ENCODE measurements around the gene MSH6.

MSH6 gene

GRCh38 chr2:47783486-47784351 is 774 bp downstream of the MSH6 start:
- DNase-seq, result peak; percentile 70

DNA sequence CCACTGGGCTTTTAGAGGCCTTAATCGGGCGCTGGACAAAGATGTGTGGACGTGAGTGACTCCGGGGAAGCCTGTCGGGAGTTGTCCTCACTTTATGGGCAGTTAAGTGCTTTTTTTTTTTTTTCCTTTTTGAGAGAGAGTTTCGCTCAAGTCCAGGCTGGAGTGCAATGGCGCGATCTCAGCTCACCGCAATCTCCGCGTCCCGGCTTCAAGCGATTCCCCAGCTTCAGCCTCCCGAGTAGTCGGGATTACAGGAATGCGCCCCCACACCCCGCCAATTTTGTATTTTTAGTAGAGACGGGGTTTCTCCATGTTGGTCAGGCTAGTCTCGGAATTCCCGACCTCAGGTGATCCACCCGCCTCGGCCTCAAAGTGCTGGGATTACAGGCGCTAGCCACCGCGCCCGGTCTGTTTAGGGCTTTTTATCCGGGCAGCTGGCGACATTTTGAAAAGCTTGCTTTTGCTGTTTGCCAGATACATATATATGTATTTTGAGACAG is 1.5 kb downstream of the MSH6 start:
- no peak for DNase-seq

GRCh38 chr2:47785986-47786385 is 3.0 kb downstream of the MSH6 start:
- no peak for DNase-seq

GRCh38 chr2:47796090-47796697 is 13.2 kb downstream of the MSH6 start:
- no peak for DNase-seq

DNA sequence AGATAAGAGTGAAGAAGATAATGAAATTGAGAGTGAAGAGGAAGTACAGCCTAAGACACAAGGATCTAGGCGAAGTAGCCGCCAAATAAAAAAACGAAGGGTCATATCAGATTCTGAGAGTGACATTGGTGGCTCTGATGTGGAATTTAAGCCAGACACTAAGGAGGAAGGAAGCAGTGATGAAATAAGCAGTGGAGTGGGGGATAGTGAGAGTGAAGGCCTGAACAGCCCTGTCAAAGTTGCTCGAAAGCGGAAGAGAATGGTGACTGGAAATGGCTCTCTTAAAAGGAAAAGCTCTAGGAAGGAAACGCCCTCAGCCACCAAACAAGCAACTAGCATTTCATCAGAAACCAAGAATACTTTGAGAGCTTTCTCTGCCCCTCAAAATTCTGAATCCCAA is 15.7 kb downstream of the MSH6 start:
- DNase-seq, result no peak

GRCh38 chr2:47799031-47799609 is 16.2 kb downstream of the MSH6 start:
- no peak for DNase-seq

DNA sequence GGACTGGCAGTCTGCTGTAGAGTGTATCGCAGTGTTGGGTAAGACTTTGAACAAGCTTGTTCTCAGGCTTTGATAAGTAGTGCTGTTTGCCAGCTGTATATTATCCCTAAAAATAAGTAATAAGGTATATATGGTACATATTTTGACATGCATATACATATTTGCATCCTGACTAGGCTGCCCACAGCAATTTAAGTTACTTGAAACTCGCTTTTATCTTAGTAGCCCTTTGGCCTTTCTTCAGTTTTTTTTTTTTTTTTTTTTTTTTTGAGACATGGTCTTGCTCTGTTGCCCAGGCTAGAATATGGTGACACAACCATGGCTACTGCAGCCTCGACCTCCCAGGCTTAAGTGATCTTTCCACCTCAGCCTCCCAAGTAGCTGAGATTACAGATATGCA is 18.2 kb downstream of the MSH6 start:
- DNase-seq, result no peak

DNA sequence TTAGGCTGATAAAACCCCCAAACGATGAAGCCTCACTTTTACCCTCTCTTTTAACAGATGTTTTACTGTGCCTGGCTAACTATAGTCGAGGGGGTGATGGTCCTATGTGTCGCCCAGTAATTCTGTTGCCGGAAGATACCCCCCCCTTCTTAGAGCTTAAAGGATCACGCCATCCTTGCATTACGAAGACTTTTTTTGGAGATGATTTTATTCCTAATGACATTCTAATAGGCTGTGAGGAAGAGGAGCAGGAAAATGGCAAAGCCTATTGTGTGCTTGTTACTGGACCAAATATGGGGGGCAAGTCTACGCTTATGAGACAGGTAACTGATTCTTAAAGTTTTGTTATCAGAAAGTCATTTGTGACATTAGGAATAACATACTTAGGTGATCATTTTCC is 20.4 kb downstream of the MSH6 start:
- no peak for DNase-seq

- no peak for DNase-seq
Observed at GRCh38 chr2:47803770-47804169, 20.8 kb downstream of the MSH6 start.

GRCh38 chr2:47805850-47806249 is 22.9 kb downstream of the MSH6 start:
- no peak for DNase-seq

DNA sequence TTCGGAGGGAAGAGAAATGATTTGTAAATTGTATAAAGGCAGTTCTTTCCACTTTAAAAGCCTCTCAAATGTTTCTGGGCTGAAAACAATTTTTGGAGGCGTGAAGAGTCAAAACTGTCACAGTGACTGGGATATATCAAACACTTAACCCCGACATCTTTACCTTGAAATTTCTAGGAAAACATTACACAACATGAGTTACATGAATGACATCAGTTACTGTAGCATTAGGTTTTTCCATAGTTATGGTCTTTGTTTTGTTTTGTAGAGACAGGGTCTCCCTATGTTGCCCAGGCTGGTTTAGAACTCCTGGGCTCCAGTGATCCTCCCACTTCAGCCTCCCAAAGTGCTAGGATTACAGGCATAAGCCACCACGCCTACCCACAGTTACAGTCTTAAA is 25.7 kb downstream of the MSH6 start:
- no peak for DNase-seq

GRCh38 chr2:47809903-47810302 is 27.0 kb downstream of the MSH6 start:
- no peak for DNase-seq

DNA sequence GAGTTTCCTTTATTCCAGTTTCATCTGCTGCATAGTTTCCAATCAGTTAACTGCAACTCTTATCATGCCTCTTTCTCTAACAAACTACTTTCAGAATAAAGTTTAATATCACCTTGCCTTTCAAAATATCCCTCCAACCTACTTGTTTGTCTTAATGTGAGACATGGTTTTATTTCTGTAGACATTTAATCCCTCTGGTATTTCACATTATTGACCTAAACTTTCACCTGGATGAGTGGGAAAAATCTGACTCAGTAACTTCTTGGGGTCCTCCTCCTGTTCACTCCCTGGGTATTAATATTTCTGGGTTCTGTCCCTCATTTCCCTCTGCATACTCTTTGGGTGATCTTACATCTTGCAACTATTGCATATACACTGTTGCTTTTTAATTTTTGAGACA is 27.9 kb downstream of the MSH6 start:
- no peak for DNase-seq

- DNase-seq, result no peak
Observed at GRCh38 chr2:47811668-47812067, 28.7 kb downstream of the MSH6 start.

GRCh38 chr2:47815764-47816163 is 32.8 kb downstream of the MSH6 start:
- DNase-seq, result no peak

DNA sequence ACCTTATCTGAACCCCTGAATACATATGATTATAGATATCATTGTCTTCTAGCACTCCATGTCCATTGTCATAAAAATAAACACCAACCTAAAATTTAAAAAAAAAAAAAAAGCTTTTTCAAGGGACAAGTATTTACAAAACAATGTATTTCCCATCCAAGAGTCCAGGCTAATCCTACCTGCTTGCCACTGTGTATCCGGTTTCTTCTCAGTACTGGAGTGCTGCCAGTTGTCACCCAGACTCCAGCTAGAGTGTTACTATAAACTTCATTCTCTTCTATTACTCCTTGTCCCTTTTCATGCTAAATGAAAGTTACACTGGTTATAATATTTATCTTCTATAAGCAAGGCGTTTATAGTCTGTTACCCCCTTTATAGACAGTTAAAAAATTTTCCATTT is 35.8 kb downstream of the MSH6 start:
- no peak for DNase-seq

DNA sequence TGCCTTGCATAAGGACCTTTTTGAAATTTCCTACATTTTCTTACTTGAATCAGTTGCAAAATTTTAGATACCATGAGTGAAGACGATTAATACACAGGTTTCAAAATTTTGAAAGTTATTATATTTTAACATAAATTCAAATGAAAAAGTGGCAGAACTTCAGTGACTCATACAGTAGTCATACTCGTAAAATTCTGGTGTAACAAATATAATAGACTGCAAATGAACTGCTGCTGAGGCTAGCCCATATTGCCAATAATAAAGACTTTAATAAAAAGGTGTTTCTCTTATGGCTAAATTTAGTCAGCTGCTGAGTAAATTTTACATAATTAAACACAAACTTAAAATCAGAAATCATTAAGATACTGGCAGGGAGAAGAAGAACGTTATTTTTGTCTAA is 36.9 kb downstream of the MSH6 start:
- DNase-seq, result no peak

DNA sequence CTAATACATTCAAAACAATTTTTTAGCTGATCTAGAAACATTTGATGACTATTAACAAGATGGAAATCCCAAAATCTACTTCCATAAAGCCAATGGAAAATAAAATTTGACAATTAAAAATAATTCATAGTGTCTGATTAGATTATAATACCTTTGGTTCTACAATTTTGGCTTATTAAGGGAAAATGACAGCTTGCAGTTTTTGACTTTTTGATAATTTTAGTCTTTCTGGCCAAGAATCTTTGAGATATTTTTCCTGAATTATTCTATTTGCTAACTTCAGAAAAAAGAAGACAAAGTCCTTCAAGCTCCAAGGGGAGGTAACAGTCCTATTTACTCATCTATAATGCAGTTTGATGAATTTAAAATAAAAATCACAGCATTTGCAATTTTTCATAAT is 39.6 kb downstream of the MSH6 start:
- no peak for DNase-seq

- DNase-seq, result no peak
Observed at GRCh38 chr2:47833516-47833968, 50.6 kb downstream of the MSH6 start.

- DNase-seq, result no peak
Observed at GRCh38 chr2:47838249-47838648, 55.3 kb downstream of the MSH6 start.

- no peak for DNase-seq
Observed at GRCh38 chr2:47838686-47839085, 55.7 kb downstream of the MSH6 start.

DNA sequence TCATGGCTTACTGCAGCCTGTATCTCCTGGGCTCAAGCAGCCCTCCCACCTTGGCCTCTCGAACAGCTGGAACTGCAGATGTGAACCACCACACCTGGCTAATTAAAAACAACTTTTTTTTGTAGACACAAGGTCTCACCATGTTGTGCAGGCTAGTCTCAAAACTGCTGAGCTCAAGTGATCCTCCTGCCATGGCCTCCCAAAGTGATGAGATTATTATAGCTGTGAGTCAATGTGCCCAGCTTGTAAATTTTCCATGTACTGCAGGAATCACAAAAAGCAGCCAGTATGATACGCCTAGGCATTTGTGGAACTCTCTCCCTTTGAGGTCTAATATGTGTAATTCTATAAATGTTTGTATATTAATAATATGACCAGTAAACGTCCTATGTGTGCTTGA is 59.9 kb downstream of the MSH6 start:
- DNase-seq, result no peak

DNA sequence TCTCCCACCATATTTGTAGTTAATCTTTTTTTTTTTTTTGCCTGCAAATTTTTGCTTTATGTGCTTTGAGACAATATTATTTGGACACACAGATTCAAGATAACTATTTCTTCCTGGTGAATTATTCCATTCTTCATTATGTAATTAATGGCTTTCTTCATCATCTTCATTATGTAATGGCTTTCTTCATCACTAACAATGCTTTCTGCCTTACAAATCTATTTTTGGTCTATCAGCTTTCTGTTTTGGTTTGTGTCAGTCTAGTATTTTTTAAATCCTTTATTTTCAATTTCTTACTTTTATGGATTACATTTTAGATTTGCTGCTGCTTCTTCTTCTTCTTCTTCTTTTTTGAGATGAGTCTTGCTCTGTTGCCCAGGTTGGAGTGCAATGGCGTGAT is 60.5 kb downstream of the MSH6 start:
- no peak for DNase-seq

- DNase-seq, result no peak
Observed at GRCh38 chr2:47844162-47844561, 61.2 kb downstream of the MSH6 start.

Measured in effector CD4-positive, alpha-beta T cell (primary cell).